Skeletal muscle tissue (tissue), 4 donors: Measurements from ENCODE around the gene ALDH16A1. TPM values are rescaled to one million over a fixed set of nuclear protein-coding genes. Genes with fewer than 3 reads are reported as not detected.

Experiments used
- H3K27ac ChIP-seq: one replicate; pipeline ENCODE4 v1.7.0; 2013; ENCODE audit warnings: mild to moderate bottlenecking, low read depth, low read length, inconsistent platforms
- H3K27me3 ChIP-seq, 3 donors: one replicate each; pipeline ENCODE4 v1.7.0; 2013; ENCODE audit warnings: low read length in 3 of 3; ENCODE audit not compliant: control insufficient read depth in 3 of 3, insufficient read depth in 3 of 3
- H3K36me3 ChIP-seq, 3 donors: one replicate each; pipeline ENCODE4 v1.7.0; 2013; ENCODE audit warnings: low read length in 3 of 3; ENCODE audit not compliant: control insufficient read depth in 3 of 3, insufficient read depth in 3 of 3
- H3K4me1 ChIP-seq, 3 donors: one replicate each; pipeline ENCODE4 v1.7.0; 2013; ENCODE audit warnings: low read length in 3 of 3, mild to moderate bottlenecking in 3 of 3; ENCODE audit not compliant: control insufficient read depth in 3 of 3, insufficient read depth in 3 of 3
- H3K4me3 ChIP-seq, 3 donors: one replicate each; pipeline ENCODE4 v1.7.0; 2013; ENCODE audit warnings: low read length in 3 of 3
- H3K9ac ChIP-seq, 3 donors: one replicate each; pipeline ENCODE4 v1.7.0; 2013; ENCODE audit warnings: low read length in 3 of 3, mild to moderate bottlenecking in 3 of 3, moderate library complexity in 2 of 3, low read depth in 1 of 3
- H3K9me3 ChIP-seq, 3 donors: one replicate each; pipeline ENCODE4 v1.7.0; 2013; ENCODE audit warnings: low read length in 3 of 3; ENCODE audit not compliant: control insufficient read depth in 3 of 3
- total RNA-seq: library from RNA; depleted of rRNA; stranded (reverse); fragments of >200 nt; gene quantifications from one replicate; pipeline ENCODE4 v1.2.3, GENCODE V29; 2014
- donor health status: Osteomylitis.

ALDH16A1 gene
- total RNA-seq, 1 donor from 2014 or later, result 20.9 TPM

GRCh38 chr19:49438261-49438660 lies 14.8 kb upstream of the ALDH16A1 start:
- Histone ChIP-seq H3K27me3 (peaks cover 82% of the 10 kb centered on the region in 3 donors), H3K9me3 (no peaks in the 10 kb centered on the region), H3K9ac (no peak overlapping the region), H3K27ac (no peak overlapping the region), H3K4me3 (no peak overlapping the region), H3K36me3 (peaks cover 0 to 2% (median 0%) of the 10 kb centered on the region in 3 donors), H3K4me1 (peaks cover 4 to 16% (median 6%) of the 10 kb centered on the region in 3 donors)

- Histone ChIP-seq H3K9ac (no peak overlapping the region), H3K4me1 (peaks cover 4 to 20% (median 8%) of the 10 kb centered on the region in 3 donors), H3K27ac (no peak overlapping the region), H3K4me3 (peak overlapping the region in 1 of 3 donors; percentile 20), H3K27me3 (peaks cover 67 to 70% (median 69%) of the 10 kb centered on the region in 3 donors), H3K36me3 (no peaks in the 10 kb centered on the region), H3K9me3 (no peaks in the 10 kb centered on the region)
Measured at GRCh38 chr19:49439836-49440235, 13.2 kb upstream of the ALDH16A1 start.

GRCh38 chr19:49440439-49441209 lies 12.4 kb upstream of the ALDH16A1 start:
- H3K9me3 ChIP-seq, result no peaks in the 10 kb centered on the region
- H3K9ac ChIP-seq, result peak overlapping the region in 1 of 3 donors; percentile 60
- peaks cover 60 to 62% (median 61%) of the 10 kb centered on the region in 3 donors for H3K27me3 ChIP-seq

GRCh38 chr19:49441210-49441959 lies 11.6 kb upstream of the ALDH16A1 start, which contains the start of gene SLC17A7:
SLC17A7 (minus strand) TSS chr19:49441527; CDS start chr19:49441379, 148 bp downstream.
- Histone ChIP-seq H3K36me3 (no peaks in the 10 kb centered on the region), H3K4me3 (peak within 1 kb of the TSS; percentile 36 to 59 (median 58)), H3K9ac (peak within 1 kb of the TSS in 1 of 3 donors; percentile 60), H3K27ac (peak within 1 kb of the TSS; percentile 55), H3K4me1 (peaks cover 4 to 18% (median 8%) of the 10 kb centered on the region in 3 donors), H3K9me3 (no peaks in the 10 kb centered on the region), H3K27me3 (peaks cover 54% of the 10 kb centered on the region in 3 donors)

More at GRCh38 chr19:49440439-49441209, 12.4 kb upstream of the ALDH16A1 start:
- H3K4me1 ChIP-seq, result peaks cover 4 to 20% (median 8%) of the 10 kb centered on the region in 3 donors
- peak overlapping the region; percentile 36 to 59 (median 58) for H3K4me3 ChIP-seq
- H3K27ac ChIP-seq, result no peak overlapping the region
- no peaks in the 10 kb centered on the region for H3K36me3 ChIP-seq

GRCh38 chr19:49441960-49442350 lies 11.1 kb upstream of the ALDH16A1 start:
- Histone ChIP-seq H3K9ac (peak overlapping the region in 1 of 3 donors; percentile 40), H3K9me3 (no peaks in the 10 kb centered on the region), H3K36me3 (peaks cover 5% of the 10 kb centered on the region in 3 donors), H3K27me3 (peaks cover 48 to 49% (median 48%) of the 10 kb centered on the region in 3 donors), H3K4me1 (peaks cover 4 to 16% (median 8%) of the 10 kb centered on the region in 3 donors), H3K4me3 (peak overlapping the region in 1 of 3 donors; percentile 55), H3K27ac (peak overlapping the region; percentile 55)

- Histone ChIP-seq H3K27me3 (peaks cover 45 to 47% (median 46%) of the 10 kb centered on the region in 3 donors), H3K4me3 (peak overlapping the region in 1 of 3 donors; percentile 55), H3K9me3 (no peaks in the 10 kb centered on the region), H3K36me3 (peaks cover 6 to 8% (median 8%) of the 10 kb centered on the region in 3 donors), H3K27ac (peak overlapping the region; percentile 55), H3K9ac (peak overlapping the region in 1 of 3 donors; percentile 40), H3K4me1 (peaks cover 4 to 16% (median 8%) of the 10 kb centered on the region in 3 donors)
Measured at GRCh38 chr19:49442354-49442753, 10.7 kb upstream of the ALDH16A1 start.

- peaks cover 40 to 42% (median 41%) of the 10 kb centered on the region in 3 donors for H3K27me3 ChIP-seq
- peak overlapping the region; percentile 61 to 77 (median 70) for H3K4me3 ChIP-seq
- peak overlapping the region in 2 of 3 donors; percentile 38 to 70 for H3K9ac ChIP-seq
- peaks cover 4 to 16% (median 11%) of the 10 kb centered on the region in 3 donors for H3K4me1 ChIP-seq
- peaks cover 6 to 11% (median 8%) of the 10 kb centered on the region in 3 donors for H3K36me3 ChIP-seq
- peak overlapping the region; percentile 69 for H3K27ac ChIP-seq
- H3K9me3 ChIP-seq, result no peaks in the 10 kb centered on the region
Measured at GRCh38 chr19:49442771-49443365, 10.2 kb upstream of the ALDH16A1 start.

- peak overlapping the region; percentile 38 to 70 (median 51) for H3K9ac ChIP-seq
- peak overlapping the region; percentile 69 for H3K27ac ChIP-seq
- H3K9me3 ChIP-seq, result no peaks in the 10 kb centered on the region
Measured at GRCh38 chr19:49443366-49444099, 9.5 kb upstream of the ALDH16A1 start.

More at GRCh38 chr19:49443366-49444099, 9.5 kb upstream of the ALDH16A1 start:
- peak overlapping the region; percentile 61 to 77 (median 70) for H3K4me3 ChIP-seq
- peaks cover 33 to 35% (median 34%) of the 10 kb centered on the region in 3 donors for H3K27me3 ChIP-seq
- peaks cover 4 to 16% (median 11%) of the 10 kb centered on the region in 3 donors for H3K4me1 ChIP-seq
- H3K36me3 ChIP-seq, result peaks cover 6 to 17% (median 13%) of the 10 kb centered on the region in 3 donors
